Duodenal mucosa (tissue), 2 donors: ENCODE results near the gene NAA80.

Source experiments
- H3K27ac ChIP-seq: one replicate; pipeline ENCODE4 v1.7.0; 2013; ENCODE audit warnings: low read depth, low read length
- H3K27me3 ChIP-seq, 2 donors: one replicate each; pipeline ENCODE4 v1.7.0; 2013; ENCODE audit warnings: low read length in 2 of 2, control low read depth in 1 of 2; ENCODE audit not compliant: insufficient read depth in 2 of 2, control insufficient read depth in 1 of 2
- H3K36me3 ChIP-seq, 2 donors: one replicate each; pipeline ENCODE4 v1.7.0; 2013; ENCODE audit warnings: low read length in 2 of 2, control low read depth in 1 of 2; ENCODE audit not compliant: insufficient read depth in 2 of 2, control insufficient read depth in 1 of 2
- H3K4me1 ChIP-seq, 2 donors: one replicate each; pipeline ENCODE4 v1.7.0; 2013; ENCODE audit warnings: low read length in 2 of 2, control low read depth in 1 of 2; ENCODE audit not compliant: insufficient read depth in 2 of 2, control insufficient read depth in 1 of 2
- H3K4me3 ChIP-seq, 2 donors: one replicate each; pipeline ENCODE4 v1.7.0; 2013; ENCODE audit warnings: low read length in 2 of 2, low read depth in 1 of 2
- H3K9ac ChIP-seq, 2 donors: one replicate each; pipeline ENCODE4 v1.7.0; 2013; ENCODE audit warnings: low read length in 2 of 2, low read depth in 1 of 2
- H3K9me3 ChIP-seq, 2 donors: one replicate each; pipeline ENCODE4 v1.7.0; 2013; ENCODE audit warnings: low read length in 2 of 2, control low read depth in 1 of 2; ENCODE audit not compliant: control insufficient read depth in 1 of 2

NAA80 gene

DNA sequence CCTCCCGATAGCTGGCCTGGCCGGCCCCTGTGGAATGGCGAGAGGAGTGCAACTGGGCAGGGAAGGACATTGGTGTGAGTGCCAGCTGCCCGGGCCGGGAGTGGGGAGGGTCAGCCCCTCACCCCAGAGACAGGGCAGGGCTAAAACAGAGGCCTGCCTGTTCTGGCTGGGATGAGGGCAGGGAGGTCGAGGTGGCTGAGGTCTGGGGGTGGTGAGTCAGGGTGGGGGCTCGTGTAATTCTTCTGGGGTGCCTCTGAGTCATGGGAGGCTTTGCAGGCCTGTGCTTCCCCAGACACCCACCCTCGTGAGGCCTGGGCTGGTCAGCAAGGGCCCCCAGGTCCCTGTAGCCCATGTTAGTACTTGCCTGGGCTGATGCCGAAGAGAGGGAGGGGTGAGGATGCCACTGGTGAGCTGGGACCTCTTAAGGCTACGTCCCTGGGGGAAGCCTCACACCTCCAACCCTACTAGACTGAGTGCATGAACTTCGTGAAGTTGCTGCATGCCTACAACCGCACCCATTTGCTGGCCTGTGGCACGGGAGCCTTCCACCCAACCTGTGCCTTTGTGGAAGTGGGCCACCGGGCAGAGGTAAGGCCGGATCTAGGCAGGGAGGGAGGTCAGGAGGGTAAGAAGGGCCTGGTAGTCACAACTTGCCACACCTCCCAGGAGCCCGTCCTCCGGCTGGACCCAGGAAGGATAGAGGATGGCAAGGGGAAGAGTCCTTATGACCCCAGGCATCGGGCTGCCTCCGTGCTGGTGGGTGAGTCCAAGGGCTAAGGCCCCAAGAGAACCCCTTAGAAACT, 28.6 kb downstream of the NAA80 start:
- Histone ChIP-seq H3K9ac (peak overlapping the region; percentile 91 to 96), H3K4me1 (peaks cover 60 to 78% of the 10 kb centered on the region in 2 donors), H3K27me3 (peaks cover 4 to 6% of the 10 kb centered on the region in 2 donors), H3K9me3 (no peaks in the 10 kb centered on the region), H3K36me3 (peaks cover 0 to 4% of the 10 kb centered on the region in 2 donors), H3K4me3 (peak overlapping the region; percentile 69 to 74), H3K27ac (peak overlapping the region; percentile 69)

DNA sequence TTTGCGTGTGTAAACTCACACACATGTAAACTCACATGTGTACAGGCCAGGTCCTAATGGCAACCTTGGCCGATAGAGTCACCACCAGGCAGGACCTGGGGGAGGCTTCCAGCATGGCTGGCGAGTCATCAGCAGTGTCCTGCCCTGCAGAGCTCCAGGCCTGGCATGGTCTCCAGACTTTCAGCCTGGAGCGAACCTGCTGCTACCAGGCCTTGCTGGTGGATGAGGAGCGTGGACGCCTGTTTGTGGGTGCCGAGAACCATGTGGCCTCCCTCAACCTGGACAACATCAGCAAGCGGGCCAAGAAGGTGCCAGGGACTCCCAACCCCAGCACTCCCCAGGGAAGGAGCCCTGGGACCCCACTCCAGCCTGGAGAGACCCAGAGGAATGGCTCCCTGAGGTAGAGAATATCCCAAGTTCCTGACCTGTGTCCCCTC, 29.2 kb downstream of the NAA80 start:
- H3K4me1 ChIP-seq: peaks cover 67 to 84% of the 10 kb centered on the region in 2 donors
- H3K9ac ChIP-seq: peak overlapping the region; percentile 91 to 96
- peaks cover 0 to 1% of the 10 kb centered on the region in 2 donors for H3K36me3 ChIP-seq
- H3K27me3 ChIP-seq: peaks cover 2 to 4% of the 10 kb centered on the region in 2 donors
- peak overlapping the region; percentile 69 to 74 for H3K4me3 ChIP-seq
- H3K27ac ChIP-seq: peak overlapping the region; percentile 69
- H3K9me3 ChIP-seq: no peaks in the 10 kb centered on the region

DNA sequence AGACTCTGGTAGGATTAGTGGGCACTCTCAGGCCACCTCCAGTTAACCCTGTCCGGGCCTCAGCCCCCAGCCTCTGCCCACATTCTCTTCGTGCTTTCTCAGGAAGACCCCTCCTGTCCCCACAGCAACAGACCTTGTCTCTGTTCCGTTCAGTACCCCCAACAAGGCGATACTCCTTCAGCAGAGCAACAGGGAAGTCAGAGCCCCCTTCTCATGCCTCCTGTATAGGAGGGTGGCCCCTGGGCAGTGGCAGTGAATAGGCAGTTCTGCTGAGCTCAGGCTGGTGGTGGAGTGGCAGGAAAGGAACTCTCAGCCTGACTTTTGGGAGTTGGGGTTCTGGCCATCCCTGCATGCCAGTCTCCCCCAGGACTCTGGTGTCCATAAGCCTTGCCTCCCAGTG, 29.7 kb downstream of the NAA80 start:
- H3K36me3 ChIP-seq: no peaks in the 10 kb centered on the region
- peaks cover 0 to 2% of the 10 kb centered on the region in 2 donors for H3K27me3 ChIP-seq
- H3K4me1 ChIP-seq: peaks cover 71 to 84% of the 10 kb centered on the region in 2 donors
- peak overlapping the region; percentile 91 to 96 for H3K9ac ChIP-seq
- H3K27ac ChIP-seq: peak overlapping the region; percentile 69
- peak overlapping the region; percentile 69 to 74 for H3K4me3 ChIP-seq
- H3K9me3 ChIP-seq: no peaks in the 10 kb centered on the region

DNA sequence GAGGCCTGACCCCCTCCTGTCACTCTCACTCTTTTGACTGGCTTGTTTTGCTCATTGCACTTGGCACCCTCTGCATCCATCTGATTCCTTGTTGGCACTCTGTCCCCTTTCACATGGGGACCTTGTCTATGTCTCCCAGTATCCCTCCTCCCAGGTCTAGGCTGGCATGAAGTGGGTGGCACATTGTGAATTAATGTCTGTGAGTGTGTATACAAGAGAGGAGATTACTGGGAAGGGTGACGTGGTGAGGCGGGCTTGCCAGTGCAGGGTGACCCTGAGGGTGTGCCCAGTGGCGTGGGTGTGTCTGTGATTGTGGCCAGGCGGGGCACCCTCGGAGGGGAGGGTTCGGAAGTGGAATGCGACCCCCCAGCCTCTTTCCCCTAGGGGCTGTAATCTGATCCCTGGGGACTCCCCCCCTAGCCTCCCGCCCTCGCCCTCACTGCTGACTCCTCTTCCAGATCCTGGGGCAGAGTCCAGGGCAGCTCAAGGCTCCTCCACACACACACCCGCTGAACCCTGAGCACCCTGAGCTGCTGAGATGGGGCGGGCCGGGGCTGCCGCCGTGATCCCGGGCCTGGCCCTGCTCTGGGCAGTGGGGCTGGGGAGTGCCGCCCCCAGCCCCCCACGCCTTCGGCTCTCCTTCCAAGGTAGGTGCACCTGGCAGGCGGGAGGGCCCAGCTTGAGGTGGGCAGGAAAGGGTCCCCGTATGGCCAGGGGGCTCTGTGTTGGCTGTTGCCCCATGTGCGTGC, 30.3 kb downstream of the NAA80 start, which contains the start of gene SEMA3B:
Gene SEMA3B (plus strand): TSS at position 445 of the 749 bp plus-strand sequence. CDS start 94 bp downstream, at position 539.
- H3K4me1 ChIP-seq: peaks cover 72 to 83% of the 10 kb centered on the region in 2 donors
- no peaks in the 10 kb centered on the region for H3K36me3 ChIP-seq
- peak within 1 kb of the TSS; percentile 69 to 74 for H3K4me3 ChIP-seq
- no peaks in the 10 kb centered on the region for H3K9me3 ChIP-seq
- peak within 1 kb of the TSS; percentile 91 to 96 for H3K9ac ChIP-seq
- H3K27me3 ChIP-seq: no peaks in the 10 kb centered on the region
- H3K27ac ChIP-seq: peak within 1 kb of the TSS; percentile 69

DNA sequence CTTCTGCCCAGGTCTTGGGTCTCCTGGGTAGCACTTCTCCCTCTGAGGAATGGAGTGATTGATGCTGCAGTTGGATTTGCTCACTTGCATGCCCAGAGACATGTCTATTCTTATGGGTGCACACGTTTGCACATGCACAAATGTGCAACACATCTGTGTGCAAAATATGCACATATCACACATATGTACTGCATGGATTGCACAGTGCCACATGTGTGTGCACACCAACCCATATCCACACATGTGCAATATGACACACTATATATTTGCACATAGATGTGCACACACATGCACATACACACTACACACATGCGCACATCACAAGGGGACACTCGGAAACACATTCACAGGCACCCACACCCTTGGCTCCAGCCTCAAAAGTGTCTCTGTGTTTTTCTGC, 30.9 kb downstream of the NAA80 start:
- no peaks in the 10 kb centered on the region for H3K36me3 ChIP-seq
- H3K9me3 ChIP-seq: no peaks in the 10 kb centered on the region
- peak overlapping the region; percentile 69 for H3K27ac ChIP-seq
- H3K4me1 ChIP-seq: peaks cover 68 to 77% of the 10 kb centered on the region in 2 donors
- peak overlapping the region; percentile 66 to 91 for H3K9ac ChIP-seq
- H3K27me3 ChIP-seq: no peaks in the 10 kb centered on the region
- H3K4me3 ChIP-seq: peak overlapping the region; percentile 10 to 74

DNA sequence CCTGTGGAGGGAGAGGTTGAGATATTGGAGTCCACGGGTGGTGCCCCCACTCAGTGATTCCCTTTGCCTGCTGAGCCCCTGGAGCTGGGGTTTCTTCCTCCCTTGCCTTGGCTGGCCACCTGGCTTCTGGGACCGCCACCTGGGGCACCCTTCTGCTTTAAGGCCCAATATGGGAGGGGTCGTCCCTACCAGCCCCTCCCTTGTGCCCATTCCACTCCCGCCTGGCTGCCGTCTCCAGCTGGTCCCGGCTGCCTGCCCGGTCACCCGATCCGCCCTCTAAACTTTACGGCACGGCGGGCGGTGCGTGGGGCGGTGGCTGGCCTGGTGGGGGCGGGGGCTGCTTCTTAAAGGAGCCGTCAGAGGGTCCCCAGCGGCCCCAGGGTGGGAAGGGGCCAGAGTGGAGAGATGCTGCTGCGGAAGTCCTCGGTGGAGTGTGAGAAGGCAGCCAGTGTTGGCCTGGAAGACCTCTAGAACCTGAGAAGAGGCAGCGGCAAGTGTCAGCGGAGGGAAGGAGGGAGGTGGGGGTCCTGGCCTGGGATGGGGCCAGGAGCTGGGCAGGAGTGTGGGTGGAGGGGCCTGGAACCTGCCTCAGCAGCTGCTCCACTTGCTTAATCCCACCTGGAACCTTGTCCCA, 31.8 kb downstream of the NAA80 start:
- Histone ChIP-seq H3K27ac (peak overlapping the region; percentile 69), H3K9ac (peak overlapping the region; percentile 79 to 91), H3K9me3 (no peaks in the 10 kb centered on the region), H3K27me3 (no peaks in the 10 kb centered on the region), H3K4me3 (peak overlapping the region; percentile 67 to 74), H3K36me3 (no peaks in the 10 kb centered on the region), H3K4me1 (peaks cover 64 to 73% of the 10 kb centered on the region in 2 donors)

DNA sequence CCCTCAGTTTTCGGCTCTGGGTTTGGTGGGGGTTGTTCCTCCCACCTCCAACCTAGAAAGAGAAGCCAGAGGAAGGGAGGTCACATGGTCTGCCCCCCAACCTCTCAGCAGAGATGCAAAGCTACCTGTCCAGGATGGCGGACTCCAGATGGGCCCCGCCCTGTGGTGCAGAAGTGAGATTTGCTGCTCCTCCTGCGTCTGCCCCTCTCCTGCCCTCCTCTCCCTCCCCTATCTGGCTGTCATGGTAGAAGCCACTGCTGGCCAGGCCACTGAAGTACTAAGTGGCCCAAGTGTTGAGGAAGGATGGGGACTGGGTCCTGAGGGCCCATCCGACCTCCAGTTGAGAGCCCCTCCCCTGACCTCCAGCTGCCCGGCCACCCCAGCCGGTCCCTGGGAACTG, 32.4 kb downstream of the NAA80 start:
- Histone ChIP-seq H3K4me3 (peak overlapping the region; percentile 62 to 67), H3K27me3 (no peaks in the 10 kb centered on the region), H3K36me3 (no peaks in the 10 kb centered on the region), H3K9me3 (no peaks in the 10 kb centered on the region), H3K4me1 (peaks cover 62 to 69% of the 10 kb centered on the region in 2 donors), H3K9ac (peak overlapping the region; percentile 79 to 91), H3K27ac (peak overlapping the region; percentile 69)

DNA sequence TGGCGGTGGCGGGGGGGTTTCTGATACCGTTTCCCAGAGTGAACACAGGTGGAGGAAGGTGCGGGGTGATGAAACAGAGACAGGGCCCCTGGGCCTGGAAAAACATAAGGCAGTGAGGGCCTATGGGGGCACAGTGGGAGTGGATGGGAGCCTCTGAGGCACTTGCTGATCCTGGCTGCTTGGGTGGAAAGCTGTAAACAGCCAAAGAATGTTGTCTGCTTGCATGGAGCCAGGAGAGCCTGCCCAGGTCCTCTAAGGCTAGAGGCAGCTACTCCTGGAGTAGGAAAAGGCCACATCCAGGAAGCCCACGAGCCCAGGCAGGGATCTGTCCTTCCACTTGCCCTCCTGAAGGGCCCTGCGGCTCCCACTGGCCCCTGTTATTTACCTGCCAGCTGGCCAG, 33.2 kb downstream of the NAA80 start:
- Histone ChIP-seq H3K4me3 (peak overlapping the region in 1 of 2 donors; percentile 62), H3K4me1 (peaks cover 55 to 63% of the 10 kb centered on the region in 2 donors), H3K9me3 (no peaks in the 10 kb centered on the region), H3K27ac (peak overlapping the region; percentile 82), H3K9ac (peak overlapping the region; percentile 43 to 91), H3K27me3 (no peaks in the 10 kb centered on the region), H3K36me3 (no peaks in the 10 kb centered on the region)

DNA sequence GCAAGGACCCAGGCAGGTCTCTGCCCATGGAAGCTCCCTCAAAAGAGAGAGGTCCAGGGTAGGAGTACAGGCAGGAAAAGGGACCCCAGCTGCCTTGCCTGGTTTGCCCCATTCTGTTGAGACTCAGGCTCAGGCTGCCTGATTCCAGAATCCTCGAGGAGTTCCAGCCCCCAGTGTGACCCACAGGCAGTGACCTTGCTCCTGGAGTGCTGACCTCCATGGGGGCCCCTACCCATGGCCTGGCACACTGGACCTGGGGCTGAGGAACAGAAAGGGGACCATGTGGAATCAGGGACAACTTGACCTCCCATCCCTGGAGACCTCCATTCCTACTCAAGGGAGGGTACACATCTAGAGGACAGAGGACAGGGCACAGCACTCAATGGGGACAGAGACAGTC, 33.6 kb downstream of the NAA80 start:
- H3K27ac ChIP-seq: peak overlapping the region; percentile 82
- no peaks in the 10 kb centered on the region for H3K27me3 ChIP-seq
- peaks cover 55 to 63% of the 10 kb centered on the region in 2 donors for H3K4me1 ChIP-seq
- H3K9me3 ChIP-seq: no peaks in the 10 kb centered on the region
- H3K4me3 ChIP-seq: no peak overlapping the region
- peak overlapping the region in 1 of 2 donors; percentile 36 for H3K9ac ChIP-seq
- H3K36me3 ChIP-seq: no peaks in the 10 kb centered on the region
